Subcutaneous adipose tissue (tissue), 4 donors: ENCODE data around the gene HMGB1. TPM values are rescaled to one million over a fixed set of nuclear protein-coding genes. Genes with fewer than 3 reads are reported as not detected.

Source experiments
- CTCF ChIP-seq: fragments of 450-650 bp; IDR thresholded peaks from one replicate; pipeline ENCODE4 v1.5.1; 2016; ENCODE audit warnings: low read depth, mild to moderate bottlenecking, control low read depth, antibody characterized with exemption, moderate library complexity
- total RNA-seq, 4 donors: library from RNA; depleted of rRNA; stranded (reverse); fragments of >200 nt; gene quantifications; one replicate each; pipeline ENCODE4 v1.1.0, GENCODE V29; 2016

HMGB1 gene
- total RNA-seq, 4 donors from 2014 or later, result 194 to 234 (median 222) TPM

- TF ChIP-seq CTCF, result no peak
Observed at GRCh38 chr13:30421093-30422053, 44.4 kb downstream of the HMGB1 start.

GRCh38 chr13:30418717-30419459, 46.8 kb downstream of the HMGB1 start:
- no peak for TF ChIP-seq CTCF

- no peak for TF ChIP-seq CTCF
Observed at GRCh38 chr13:30418075-30418716, 47.5 kb downstream of the HMGB1 start.

GRCh38 chr13:30416471-30416870, 49.3 kb downstream of the HMGB1 start:
- TF ChIP-seq CTCF, result no peak

- TF ChIP-seq CTCF, result no peak
Observed at GRCh38 chr13:30415430-30416030, 50.2 kb downstream of the HMGB1 start.

GRCh38 chr13:30413842-30414241, 51.9 kb downstream of the HMGB1 start:
- no peak for TF ChIP-seq CTCF
